Psoas muscle (tissue), 8 donors: ENCODE results near the gene VRTN. TPM values are rescaled to one million over a fixed set of nuclear protein-coding genes. Genes with fewer than 3 reads are reported as not detected.
"Not testable (repeated sequence)": the region's sequence is repeated elsewhere in the genome, so short reads cannot be mapped to it uniquely, and the experiment has no call there.

ENCODE experiments used
- ATAC-seq, 4 donors: fragments of 200-7000 bp; cut with Tn5 transposase; one replicate each; pipeline ENCODE4 v1.9.1; 2020; ENCODE audit warnings: moderate library complexity in 3 of 4, mild to moderate bottlenecking in 2 of 4
- DNase-seq, 2 donors: peaks; one replicate each; pipeline ENCODE4 v3.0.0-alpha.2; 2020
- H3K27ac ChIP-seq: fragments of 200-600 bp; one replicate; pipeline ENCODE4 v1.8.0; 2022
- H3K27me3 ChIP-seq, 3 donors: fragments of 200-600 bp in 1 of 3; one replicate each; pipeline versions ENCODE4 v1.6.1 to v1.8.0; 2013 to 2022; ENCODE audit warnings: low read length in 2 of 3, mild to moderate bottlenecking in 2 of 3, moderate library complexity in 1 of 3; ENCODE audit not compliant: insufficient read depth in 3 of 3
- H3K36me3 ChIP-seq, 2 donors: fragments of 200-600 bp in 1 of 2; one replicate each; pipeline versions ENCODE4 v1.6.1 to v1.8.0; 2013 to 2022; ENCODE audit warnings: low read depth in 1 of 2, mild to moderate bottlenecking in 1 of 2, moderate library complexity in 1 of 2; ENCODE audit not compliant: insufficient read depth in 1 of 2
- H3K4me1 ChIP-seq: fragments of 200-600 bp; one replicate; pipeline ENCODE4 v1.8.0; 2022
- H3K4me3 ChIP-seq: fragments of 200-600 bp; one replicate; pipeline ENCODE4 v1.8.0; 2022; ENCODE audit warnings: mild to moderate bottlenecking
- H3K9me3 ChIP-seq: fragments of 200-600 bp; one replicate; pipeline ENCODE4 v1.8.0; 2022
- CTCF ChIP-seq: fragments of 200-600 bp; IDR thresholded peaks from one replicate; pipeline ENCODE4 v1.8.0; 2022; ENCODE audit warnings: antibody characterized with exemption
- WGBS, 3 donors: extraction: QIAGEN DNeasy Blood & Tissue Kit; methylation state at CpG; one replicate each; pipeline versions ENCODE4 v1.1.6 to v1.1.7; 2013; 5-methylcytosine and 5-hydroxymethylcytosine counted together
- intact Hi-C, 2 donors: fragments of 100-400 bp; cut with DNase I; formaldehyde crosslinking; loops; one replicate each; pipeline versions ENCODE4 v1.11.0 to v1.14.2; 2022
- polyA plus RNA-seq, 3 donors: library from polyadenylated mRNA; stranded (reverse); fragments of 200-250 nt; gene quantifications; one replicate each; pipeline ENCODE4 v1.2.3, GENCODE V29; 2013
- total RNA-seq, 4 donors: library from RNA; stranded (reverse); fragmentation: NEBNext Ultra II Directional in 2 of 4; extraction: Animal tissue kit (Norgen Biotek cat#: 25700) in 2 of 4; gene quantifications; one replicate each; pipeline versions ENCODE4 v1.2.1 to v1.2.4, GENCODE V29; 2021 to 2023
- donor health status: healthy with polysubstance abuse.
- donor health status: DM: no; HTN: no; CAD: no; lungs with moderate emphysema.
- donor health status: Bipolar disorder and iron deficiency.
- donor health status: healthy.
- donor health status: DM: yes; HTN: yes; CAD: no.
- donor health status: DM: no; HTN: no; CAD: no.
- donor health status: DM: no; HTN: no; CAD: no.
- donor health status: DM: yes; HTN: yes; CAD: no.

The VRTN gene
- total and polyA plus RNA-seq, 7 donors = not detected

- no peak for TF ChIP-seq CTCF
Observed at GRCh38 chr14:74326369-74327152, 21.7 kb upstream of the VRTN start.

GRCh38 chr14:74329950-74330552 is 18.2 kb upstream of the VRTN start:
- DNase-seq, H3K4me3 ChIP-seq, H3K9me3 ChIP-seq, H3K27me3 ChIP-seq, H3K4me1 ChIP-seq, H3K27ac ChIP-seq, H3K36me3 ChIP-seq, ATAC-seq, intact Hi-C loops: not testable (repeated sequence)
- WGBS, 3 donors = 64 to 77% (median 76%) methylated on average over 7 to 8 of the region's 9 CpGs

More at GRCh38 chr14:74326369-74327152, 21.7 kb upstream of the VRTN start:
- DNase-seq (no peak), ATAC-seq (no peak)
- Histone ChIP-seq H3K9me3 (no peaks in the 10 kb centered on the region), H3K27me3 (peaks cover 0 to 5% (median 0%) of the 10 kb centered on the region in 3 donors), H3K4me1 (no peaks in the 10 kb centered on the region), H3K4me3 (no peak overlapping the region), H3K27ac (no peak overlapping the region), H3K36me3 (no peaks in the 10 kb centered on the region)
- WGBS, 3 donors = 16 to 18% (median 17%) methylated on average over 10 of the region's 10 CpGs
- intact Hi-C loops = no loop called here

- no peak for ATAC-seq
- Histone ChIP-seq H3K9me3 (no peaks in the 10 kb centered on the region), H3K27ac (no peak overlapping the region), H3K4me3 (no peak overlapping the region), H3K4me1 (no peaks in the 10 kb centered on the region), H3K27me3 (peaks cover 0 to 5% (median 0%) of the 10 kb centered on the region in 3 donors), H3K36me3 (no peaks in the 10 kb centered on the region)
- no peak for DNase-seq
- intact Hi-C loops = no loop called here
- 66 to 75% (median 71%) methylated on average over 4 of the region's 4 CpGs for WGBS, 3 donors
- no peak for TF ChIP-seq CTCF
Observed at GRCh38 chr14:74333909-74334308, 14.4 kb upstream of the VRTN start.

- Histone ChIP-seq H3K27ac (no peak overlapping the region), H3K9me3 (no peaks in the 10 kb centered on the region), H3K36me3 (no peaks in the 10 kb centered on the region), H3K4me3 (no peak overlapping the region), H3K27me3 (peaks cover 0 to 12% (median 1%) of the 10 kb centered on the region in 3 donors), H3K4me1 (no peaks in the 10 kb centered on the region)
- ATAC-seq (no peak), DNase-seq (no peak)
- TF ChIP-seq CTCF = no peak
- WGBS, 3 donors = 64 to 67% (median 65%) methylated on average over 2 of the region's 2 CpGs
- intact Hi-C loops = no loop called here
Observed at GRCh38 chr14:74346341-74346740, 1.9 kb upstream of the VRTN start.

GRCh38 chr14:74347097-74347794 is 1.0 kb upstream of the VRTN start:
- intact Hi-C loops = no loop called here

More at GRCh38 chr14:74347097-74347794, 1.0 kb upstream of the VRTN start:
- H3K27ac ChIP-seq = no peak overlapping the region
- no peaks in the 10 kb centered on the region for H3K36me3 ChIP-seq
- no peak overlapping the region for H3K4me3 ChIP-seq
- ATAC-seq = no peak
- WGBS, 3 donors = 55 to 67% (median 66%) methylated on average over 7 of the region's 7 CpGs
- DNase-seq = no peak
- H3K27me3 ChIP-seq = peaks cover 0 to 19% (median 1%) of the 10 kb centered on the region in 3 donors
- TF ChIP-seq CTCF = no peak
- no peaks in the 10 kb centered on the region for H3K4me1 ChIP-seq
- no peaks in the 10 kb centered on the region for H3K9me3 ChIP-seq
